Uterus (tissue), 4 donors: ENCODE results near the gene PUM1. TPM values are rescaled to one million over a fixed set of nuclear protein-coding genes. Genes with fewer than 3 reads are reported as not detected.

ENCODE experiments used
- DNase-seq, 2 donors: peaks; one replicate each; pipeline ENCODE4 v3.0.0-alpha.2; 2019 to 2020
- H3K27ac ChIP-seq, 2 donors: fragments of 200-600 bp; sonication (generic); 1 replicate in 1 of 2; 2 replicates in 1 of 2; pipeline ENCODE4 v1.5.1; 2016 to 2018
- H3K27me3 ChIP-seq, 2 donors: fragments of 200-600 bp; sonication (generic); one replicate each; pipeline ENCODE4 v1.5.1; 2018 to 2019; ENCODE audit warnings: control low read depth in 1 of 2
- H3K36me3 ChIP-seq, 2 donors: fragments of 200-600 bp; sonication (generic); one replicate each; pipeline ENCODE4 v1.5.1; 2019; ENCODE audit warnings: control low read depth in 1 of 2
- H3K4me1 ChIP-seq, 2 donors: fragments of 200-600 bp; sonication (generic); one replicate each; pipeline ENCODE4 v1.5.1; 2018 to 2019; ENCODE audit warnings: control low read depth in 1 of 2
- H3K4me3 ChIP-seq, 2 donors: fragments of 200-600 bp; sonication (generic); 1 replicate in 1 of 2; 2 replicates in 1 of 2; pipeline ENCODE4 v1.5.1; 2018 to 2019; ENCODE audit warnings: mild to moderate bottlenecking in 1 of 2
- H3K9me3 ChIP-seq, 2 donors: fragments of 200-600 bp; sonication (generic); one replicate each; pipeline ENCODE4 v1.5.1; 2019; ENCODE audit warnings: control low read depth in 1 of 2
- CTCF ChIP-seq, 4 experiments: fragments of 200-600 bp in 2 of 4; fragments of 450-650 bp in 2 of 4; sonication (generic) in 2 of 4; IDR thresholded peaks; one replicate each; pipeline ENCODE4 v1.5.1; 2016 to 2019; ENCODE audit warnings: antibody characterized with exemption in 4 of 4, mild to moderate bottlenecking in 2 of 4, moderate library complexity in 1 of 4
- POLR2A ChIP-seq, 2 donors: fragments of 450-650 bp; IDR thresholded peaks; one replicate each; pipeline ENCODE4 v1.6.1; 2016; ENCODE audit warnings: antibody characterized with exemption in 2 of 2, mild to moderate bottlenecking in 1 of 2, moderate library complexity in 1 of 2
- intact Hi-C: fragments of 100-400 bp; cut with DNase I; formaldehyde crosslinking; loops from one replicate; pipeline ENCODE4 v1.15.1; 2023; ENCODE audit warnings: low total_unique reads
- total RNA-seq, 4 donors: library from RNA; depleted of rRNA in 3 of 4; stranded (reverse); fragments of >200 nt in 3 of 4; gene quantifications; one replicate each; pipeline versions ENCODE4 v1.1.0 to v1.2.4, GENCODE V29; 2014 to 2023
- donor health status: DM: yes; HTN: yes; CAD: no.

PUM1 gene
- total RNA-seq, 4 donors from 2014 or later = 42.9 to 152 (median 113) TPM

GRCh38 chr1:31036749-31037500 is 28.6 kb downstream of the PUM1 start:
- TF ChIP-seq POLR2A (IDR thresholded peaks at IDR 0.05) (no peak), CTCF (IDR thresholded peaks at IDR 0.05) (no peak)
- H3K27ac ChIP-seq = no peak overlapping the region
- DNase-seq = no peak
- H3K4me3 ChIP-seq = no peak overlapping the region
- intact Hi-C loops = no loop called here
- H3K36me3 ChIP-seq = no peaks in the 10 kb centered on the region
- H3K4me1 ChIP-seq = no peaks in the 10 kb centered on the region
- H3K27me3 ChIP-seq = no peaks in the 10 kb centered on the region
- no peaks in the 10 kb centered on the region for H3K9me3 ChIP-seq

GRCh38 chr1:31033598-31033997 is 31.9 kb downstream of the PUM1 start:
- Histone ChIP-seq H3K36me3 (no peaks in the 10 kb centered on the region), H3K27ac (no peak overlapping the region), H3K4me1 (no peaks in the 10 kb centered on the region), H3K27me3 (no peaks in the 10 kb centered on the region), H3K9me3 (no peaks in the 10 kb centered on the region), H3K4me3 (no peak overlapping the region)
- intact Hi-C loops = no loop called here
- DNase-seq = no peak
- TF ChIP-seq POLR2A (IDR thresholded peaks at IDR 0.05) = no peak
- no peak for TF ChIP-seq CTCF (IDR thresholded peaks at IDR 0.05)

- H3K27me3 ChIP-seq = no peaks in the 10 kb centered on the region
- H3K36me3 ChIP-seq = no peaks in the 10 kb centered on the region
- DNase-seq = no peak
- TF ChIP-seq CTCF (IDR thresholded peaks at IDR 0.05) (no peak), POLR2A (IDR thresholded peaks at IDR 0.05) (no peak)
- H3K9me3 ChIP-seq = no peaks in the 10 kb centered on the region
- H3K4me1 ChIP-seq = no peaks in the 10 kb centered on the region
- no peak overlapping the region for H3K27ac ChIP-seq
- no peak overlapping the region for H3K4me3 ChIP-seq
- intact Hi-C loops = no loop called here
Measured at GRCh38 chr1:31032266-31032665, 33.3 kb downstream of the PUM1 start.

GRCh38 chr1:31031330-31032143 is 34.0 kb downstream of the PUM1 start:
- peaks cover 0 to 6% of the 10 kb centered on the region in 2 donors for H3K4me1 ChIP-seq
- no peaks in the 10 kb centered on the region for H3K9me3 ChIP-seq
- intact Hi-C loops = no loop called here
- H3K27ac ChIP-seq = no peak overlapping the region
- H3K4me3 ChIP-seq = no peak overlapping the region
- no peak for TF ChIP-seq POLR2A (IDR thresholded peaks at IDR 0.05)
- TF ChIP-seq CTCF (IDR thresholded peaks at IDR 0.05) = no peak
- H3K36me3 ChIP-seq = no peaks in the 10 kb centered on the region
- no peaks in the 10 kb centered on the region for H3K27me3 ChIP-seq
- DNase-seq = no peak

- intact Hi-C loops = no loop called here
- Histone ChIP-seq H3K36me3 (no peaks in the 10 kb centered on the region), H3K27me3 (no peaks in the 10 kb centered on the region), H3K9me3 (no peaks in the 10 kb centered on the region), H3K27ac (peak overlapping the region in 1 of 2 donors; percentile 5), H3K4me1 (peaks cover 0 to 10% of the 10 kb centered on the region in 2 donors), H3K4me3 (no peak overlapping the region)
- no peak for TF ChIP-seq POLR2A (IDR thresholded peaks at IDR 0.05)
- DNase-seq = no peak
Measured at GRCh38 chr1:31029026-31029425, 36.5 kb downstream of the PUM1 start.
